GM23338 (cell line): ENCODE data around the gene RHOV. TPM values are rescaled to one million over a fixed set of nuclear protein-coding genes. Genes with fewer than 3 reads are reported as not detected.

Experiments
- ATAC-seq: fragments of 200-7000 bp; cut with Tn5 transposase; 3 replicates; pipeline ENCODE4 v1.9.1; 2020
- DNase-seq: peaks from one replicate; pipeline ENCODE4 v3.0.0-alpha.2; 2015; ENCODE audit warnings: low spot score
- H2AFZ ChIP-seq: fragments of 200-600 bp; sonication (generic); 2 replicates; pipeline ENCODE4 v1.8.0; 2016; ENCODE audit warnings: antibody characterized with exemption, mild to moderate bottlenecking, moderate library complexity
- H3F3A ChIP-seq: fragments of 200-600 bp; sonication (generic); replicated peaks from 2 replicates; pipeline ENCODE4 v1.8.0; 2017; ENCODE audit warnings: antibody characterized with exemption, mixed run types, low read depth
- H3K27ac ChIP-seq: fragments of 200-600 bp; sonication (generic); 2 replicates; pipeline ENCODE4 v1.6.1; 2016; ENCODE audit warnings: low read depth
- H3K27me3 ChIP-seq: fragments of 200-600 bp; sonication (generic); 2 replicates; pipeline ENCODE4 v1.8.0; 2016; ENCODE audit warnings: mild to moderate bottlenecking, mixed run types, moderate library complexity; ENCODE audit not compliant: insufficient read depth
- H3K36me3 ChIP-seq: fragments of 200-600 bp; sonication (generic); 2 replicates; pipeline ENCODE4 v1.8.0; 2016; ENCODE audit warnings: mild to moderate bottlenecking; ENCODE audit not compliant: insufficient read depth
- H3K4me1 ChIP-seq: fragments of 200-600 bp; sonication (generic); 2 replicates; pipeline ENCODE4 v1.8.0; 2016; ENCODE audit warnings: mild to moderate bottlenecking, moderate library complexity; ENCODE audit not compliant: insufficient read depth
- H3K4me2 ChIP-seq: fragments of 200-600 bp; sonication (generic); 2 replicates; pipeline ENCODE4 v1.7.1; 2017; ENCODE audit warnings: mixed run types
- H3K4me3 ChIP-seq: fragments of 200-600 bp; sonication (generic); 2 replicates; pipeline ENCODE4 v1.6.1; 2016; ENCODE audit warnings: mixed run types
- H3K79me2 ChIP-seq: fragments of 200-600 bp; sonication (generic); replicated peaks from 2 replicates; pipeline ENCODE4 v1.8.0; 2017; ENCODE audit warnings: mild to moderate bottlenecking; ENCODE audit not compliant: insufficient read depth
- H3K9me2 ChIP-seq: fragments of 200-600 bp; sonication (generic); 2 replicates; pipeline ENCODE4 v1.8.0; 2017; ENCODE audit not compliant: insufficient read depth
- H4K20me1 ChIP-seq: fragments of 200-600 bp; sonication (generic); replicated peaks from 2 replicates; pipeline ENCODE4 v1.8.0; 2017; ENCODE audit warnings: mild to moderate bottlenecking; ENCODE audit not compliant: insufficient read depth
- H3K27ac Mint-ChIP-seq: 2 replicates; pipeline ENCODE4 v1.8.0; 2020; ENCODE audit warnings: inconsistent platforms, mild to moderate bottlenecking, moderate library complexity, mixed read lengths
- H3K27me3 Mint-ChIP-seq: 3 replicates; pipeline ENCODE4 v1.8.0; 2022; ENCODE audit warnings: low read depth, mild to moderate bottlenecking, moderate library complexity, mixed read lengths, inconsistent platforms; ENCODE audit not compliant: insufficient read depth, poor library complexity
- H3K36me3 Mint-ChIP-seq: 3 replicates; pipeline ENCODE4 v1.8.0; 2021; ENCODE audit warnings: low read depth, mild to moderate bottlenecking, inconsistent platforms, moderate library complexity, mixed read lengths
- H3K4me1 Mint-ChIP-seq: 3 replicates; pipeline ENCODE4 v1.8.0; 2020; ENCODE audit warnings: mild to moderate bottlenecking, inconsistent platforms, mixed read lengths
- H3K4me3 Mint-ChIP-seq: 3 replicates; pipeline ENCODE4 v1.8.0; 2021; ENCODE audit warnings: moderate library complexity, mild to moderate bottlenecking, inconsistent platforms, mixed read lengths
- H3K9me3 Mint-ChIP-seq: 3 replicates; pipeline ENCODE4 v1.8.0; 2020; ENCODE audit warnings: moderate library complexity, mild to moderate bottlenecking, inconsistent platforms, mixed read lengths
- EZH2phosphoT487 ChIP-seq: fragments of 200-600 bp; sonication (generic); IDR thresholded peaks from one replicate; pipeline ENCODE4 v1.8.1; 2018; ENCODE audit warnings: antibody characterized with exemption; ENCODE audit not compliant: unreplicated experiment
- JUNB ChIP-seq: IDR thresholded peaks from one replicate; pipeline ENCODE4 v1.6.1; 2016; ENCODE audit warnings: antibody characterized with exemption; ENCODE audit not compliant: unreplicated experiment
- REST ChIP-seq: IDR thresholded peaks from one replicate; pipeline ENCODE4 v1.6.1; 2018; ENCODE audit warnings: antibody characterized with exemption; ENCODE audit not compliant: unreplicated experiment
- ZNF114 ChIP-seq: fragments of 250-450 bp; sonication (Bioruptor Pico); IDR thresholded peaks from 2 replicates; pipeline ENCODE4 v1.5.0; 2020; ENCODE audit warnings: mild to moderate bottlenecking, moderate library complexity
- ZNF462 ChIP-seq: fragments of 250-450 bp; sonication (Bioruptor Pico); IDR thresholded peaks from 2 replicates; pipeline ENCODE4 v1.5.0; 2020; ENCODE audit warnings: mild to moderate bottlenecking, moderate library complexity
- polyA plus RNA-seq: library from polyadenylated mRNA; unstranded; fragments of >200 nt; fragmentation: Nextera tagmentation; extraction: Ambion mirVana; gene quantifications from 2 replicates; pipeline ENCODE4 v1.2.1, GENCODE V29; 2016
- total RNA-seq: library from RNA; depleted of rRNA; stranded (reverse); fragments of >200 nt; shearing (Covaris generic); gene quantifications from 2 replicates; pipeline ENCODE4 v1.2.3, GENCODE V29; 2014

Gene RHOV
- total and polyA plus RNA-seq, 2 experiments from 2014 or later, result 4.4 to 4.7 TPM

- TF ChIP-seq ZNF462 (no peak), ZNF114 (CRISPR knock-in tag) (no peak), REST (no peak), JUNB (no peak), EZH2phosphoT487 (no peak)
These were observed 17.1 kb upstream of the RHOV start (continued) for GRCh38 chr15:40891138-40891537.

GRCh38 chr15:40889112-40889511 is 15.1 kb upstream of the RHOV start:
- no peak for ATAC-seq
- H3K36me3 Mint-ChIP-seq, result no peaks in the 10 kb centered on the region
- peaks cover 10% of the 10 kb centered on the region for H3K27me3 Mint-ChIP-seq
- no peak for TF ChIP-seq ZNF462
- H3F3A ChIP-seq, result no peaks in the 10 kb centered on the region
- peaks cover 7% of the 10 kb centered on the region; the same call in 1 of the 2 replicates for H3K27me3 ChIP-seq
- no peaks in the 10 kb centered on the region; the same call in 2 of the 3 replicates for H3K9me3 Mint-ChIP-seq
- H3K4me1 ChIP-seq, result 0 out of 2 replicates have a peak, but pooled peaks cover 4% of the 10 kb centered on the region
- H3K9me2 ChIP-seq, result no peaks in the 10 kb centered on the region
- peaks cover 6% of the 10 kb centered on the region for H3K4me1 Mint-ChIP-seq
- H2AFZ ChIP-seq, result no peak overlapping the region
- H4K20me1 ChIP-seq, result no peaks in the 10 kb centered on the region
- no peaks in the 10 kb centered on the region for H3K36me3 ChIP-seq
- DNase-seq, result no peak
- no peak overlapping the region for H3K4me3 Mint-ChIP-seq
- no peak overlapping the region for H3K4me3 ChIP-seq
- no peak overlapping the region for H3K4me2 ChIP-seq
- no peak overlapping the region for H3K27ac ChIP-seq
- no peaks in the 10 kb centered on the region for H3K79me2 ChIP-seq
- no peak overlapping the region for H3K27ac Mint-ChIP-seq
